HG03520 (cell line): ENCODE data around the gene CLHC1.
"Not testable (repeated sequence)": the region's sequence is repeated elsewhere in the genome, so short reads cannot be mapped to it uniquely, and the experiment has no call there.

Experiments used
- ATAC-seq: cut with Tn5 transposase; IDR thresholded peaks from one replicate; pipeline ENCODE4 v1.9.1; 2021; ENCODE audit warnings: mild to moderate bottlenecking, moderate library complexity; ENCODE audit not compliant: unreplicated experiment

The CLHC1 gene

DNA sequence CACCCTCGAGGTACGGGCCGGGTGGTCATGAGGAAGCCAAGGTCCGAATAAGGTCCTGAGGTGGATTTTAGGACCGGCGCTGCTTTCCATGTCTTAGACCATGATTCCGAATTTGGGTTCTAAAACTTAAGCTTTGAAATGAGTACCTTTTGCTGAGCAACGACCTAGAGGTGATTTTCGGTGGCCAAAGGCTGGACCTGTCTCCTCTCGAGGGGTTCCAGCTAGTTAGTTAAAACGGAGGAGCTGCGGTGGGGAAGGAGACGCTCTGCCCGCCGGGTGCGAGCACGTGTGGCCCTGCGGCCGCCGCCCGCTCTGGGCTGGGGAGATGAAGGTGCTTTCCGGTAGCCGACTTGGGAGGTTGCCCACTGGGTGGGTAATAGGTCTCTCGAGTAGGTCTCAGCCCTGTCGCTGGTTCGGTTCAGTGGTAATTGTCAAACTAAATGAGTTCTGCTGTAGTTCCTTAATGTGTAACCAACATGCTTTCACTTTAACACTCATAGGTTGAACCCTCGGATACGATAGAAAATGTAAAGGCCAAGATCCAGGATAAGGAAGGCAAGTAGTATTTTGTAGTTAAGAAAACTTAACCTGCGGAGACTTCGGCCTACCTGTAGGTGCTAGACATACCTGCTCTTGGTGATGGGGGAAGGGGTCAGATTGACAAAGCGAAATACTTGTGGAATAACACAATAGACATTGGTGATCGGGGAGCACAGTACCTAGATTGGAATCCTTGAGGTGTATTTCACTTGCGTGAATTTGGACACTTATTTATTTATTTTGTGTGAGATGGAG, 967 bp upstream of the CLHC1 start:
- ATAC-seq, result peak; percentile 14

DNA sequence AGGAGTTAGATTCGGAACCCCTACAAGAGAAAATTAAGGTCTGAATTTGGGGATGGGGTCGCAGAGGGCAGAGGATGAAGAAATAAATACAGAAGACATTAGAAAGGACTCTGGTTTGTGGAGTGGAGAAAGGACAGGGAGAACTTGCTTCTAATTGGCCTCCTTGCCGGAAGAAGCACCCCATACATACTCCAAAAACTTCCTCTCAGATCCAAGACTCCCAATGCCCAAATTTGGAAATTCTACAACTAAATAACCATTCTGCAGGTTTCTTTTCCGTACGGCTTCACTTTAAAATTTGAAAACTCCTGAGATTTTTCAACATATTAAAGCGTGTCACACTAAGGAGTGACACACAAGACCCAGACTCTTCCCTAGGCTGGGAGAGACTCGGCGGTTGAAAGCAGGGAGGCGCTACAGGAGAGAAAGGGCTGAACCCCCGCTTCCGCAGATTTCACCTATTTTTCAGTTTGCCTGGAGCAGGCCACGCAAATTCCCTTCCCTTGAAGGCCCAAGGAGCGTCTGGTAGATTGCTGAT, 478 bp downstream of the CLHC1 start:
- ATAC-seq, result no peak

DNA sequence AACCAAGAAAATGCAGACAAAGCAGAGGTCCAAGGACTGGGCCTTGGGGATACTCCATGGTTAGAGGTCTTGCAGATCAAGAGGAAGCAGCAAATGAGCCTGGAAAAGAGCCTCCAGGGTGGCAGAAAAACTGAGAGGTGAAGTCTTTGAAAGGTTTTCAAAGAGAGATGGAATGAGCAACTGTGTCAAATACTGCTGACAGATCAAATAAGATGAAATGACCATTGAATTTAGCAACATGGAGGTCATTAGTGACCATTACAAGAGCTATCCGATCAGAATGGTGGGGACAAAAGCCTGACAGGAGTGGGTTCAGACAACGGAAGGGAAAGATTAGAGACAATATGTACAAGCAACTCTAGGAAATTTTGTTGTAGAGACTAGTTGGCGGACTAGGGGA, 1.5 kb downstream of the CLHC1 start:
- ATAC-seq, result no peak

DNA sequence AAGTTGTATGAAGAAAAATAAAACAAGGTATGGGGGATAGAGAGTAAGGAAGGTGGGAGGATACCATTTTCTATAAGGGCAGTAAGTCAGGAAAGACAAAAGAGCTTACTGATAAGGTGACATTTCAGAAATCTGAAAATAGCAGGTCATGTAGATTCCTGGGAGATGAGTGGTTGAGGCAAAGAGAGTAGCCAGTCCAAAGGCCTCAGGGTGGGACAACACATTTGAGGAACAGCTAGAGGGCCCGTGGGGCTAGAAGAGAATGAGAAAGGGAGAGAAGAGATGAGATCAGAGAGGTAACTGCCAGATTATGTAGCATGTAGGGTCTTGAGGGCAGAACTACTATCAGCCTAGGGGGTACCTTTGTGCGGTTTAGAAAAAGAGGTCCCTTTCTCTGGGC, 2.9 kb downstream of the CLHC1 start:
- ATAC-seq, result no peak

DNA sequence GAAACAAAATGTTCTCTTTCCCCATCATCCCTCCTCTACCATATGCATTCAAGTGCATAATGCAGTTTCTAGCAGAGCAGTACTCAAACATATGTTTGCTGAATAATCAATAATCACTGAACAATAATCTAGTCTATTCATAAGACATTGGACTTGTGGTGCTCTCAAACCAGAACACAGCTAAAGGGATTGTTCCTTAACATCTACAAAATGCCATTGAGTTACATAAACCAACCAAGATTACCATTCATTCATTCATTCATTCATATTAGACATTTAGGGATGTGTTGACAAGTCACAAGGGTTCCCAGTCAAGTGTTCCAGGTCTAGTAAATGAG, 3.9 kb downstream of the CLHC1 start:
- no peak for ATAC-seq

DNA sequence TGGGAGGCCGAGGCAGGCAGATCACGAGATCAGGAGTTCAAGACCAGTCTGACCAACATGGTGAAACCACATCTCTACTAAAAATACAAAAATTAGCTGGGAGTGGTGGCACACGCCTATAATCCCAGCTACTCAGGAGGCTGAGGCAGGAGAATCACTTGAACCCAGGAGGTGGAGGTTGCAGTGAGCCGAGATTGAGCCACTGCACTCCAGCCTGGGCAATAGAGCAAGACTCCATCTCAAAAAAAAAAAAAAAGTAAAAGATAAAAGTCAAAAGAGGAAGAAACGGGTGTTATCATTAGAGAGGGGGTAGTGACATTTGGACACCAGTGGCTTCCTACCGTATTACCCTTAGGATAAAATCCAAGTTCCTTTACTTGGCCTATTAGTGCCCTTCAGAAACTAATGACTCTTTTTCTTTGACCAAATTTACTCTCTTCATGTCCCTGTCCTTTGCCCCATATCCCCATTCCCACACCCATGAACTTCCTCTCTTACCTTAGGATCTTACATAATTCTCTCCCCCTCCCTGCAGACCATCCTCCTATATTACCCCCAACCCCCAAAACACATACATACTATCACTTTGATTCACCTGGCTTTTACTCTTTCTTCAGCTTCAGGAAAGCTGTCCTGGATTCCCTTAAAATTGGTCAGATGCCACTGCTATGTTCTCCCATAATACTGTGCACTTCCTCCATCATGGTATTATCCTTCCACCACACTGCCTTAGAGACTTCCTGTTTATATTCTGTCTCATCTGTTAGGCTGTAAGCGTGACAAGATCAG, 4.5 kb downstream of the CLHC1 start:
- ATAC-seq, result not testable (repeated sequence)

DNA sequence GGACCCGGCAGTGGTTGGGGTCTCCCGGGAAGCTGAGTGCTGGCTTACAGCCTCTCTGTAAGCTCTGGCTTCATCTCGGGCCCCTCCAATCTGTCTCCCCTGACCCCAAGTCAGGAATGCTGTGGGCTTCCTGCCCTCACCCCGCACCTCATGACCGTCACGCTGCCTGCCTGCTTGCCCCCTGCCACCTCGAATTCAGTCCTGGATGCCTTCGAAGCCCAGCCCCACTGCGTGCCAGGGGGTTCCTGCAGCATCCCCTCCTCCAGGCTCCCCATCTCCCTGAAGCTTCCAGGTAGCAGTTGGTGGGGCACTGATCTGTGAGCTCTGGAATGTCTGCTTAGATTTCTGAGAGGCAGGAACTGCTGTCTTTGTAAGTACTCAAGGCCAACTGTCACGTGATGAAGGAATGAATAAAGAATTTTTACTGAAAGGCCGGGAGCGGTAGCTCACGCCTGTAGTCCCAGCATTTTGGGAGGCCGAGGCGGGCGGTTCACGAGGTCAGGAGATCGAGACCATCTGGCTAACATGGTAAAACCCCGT, 6.5 kb downstream of the CLHC1 start:
- no peak for ATAC-seq

DNA sequence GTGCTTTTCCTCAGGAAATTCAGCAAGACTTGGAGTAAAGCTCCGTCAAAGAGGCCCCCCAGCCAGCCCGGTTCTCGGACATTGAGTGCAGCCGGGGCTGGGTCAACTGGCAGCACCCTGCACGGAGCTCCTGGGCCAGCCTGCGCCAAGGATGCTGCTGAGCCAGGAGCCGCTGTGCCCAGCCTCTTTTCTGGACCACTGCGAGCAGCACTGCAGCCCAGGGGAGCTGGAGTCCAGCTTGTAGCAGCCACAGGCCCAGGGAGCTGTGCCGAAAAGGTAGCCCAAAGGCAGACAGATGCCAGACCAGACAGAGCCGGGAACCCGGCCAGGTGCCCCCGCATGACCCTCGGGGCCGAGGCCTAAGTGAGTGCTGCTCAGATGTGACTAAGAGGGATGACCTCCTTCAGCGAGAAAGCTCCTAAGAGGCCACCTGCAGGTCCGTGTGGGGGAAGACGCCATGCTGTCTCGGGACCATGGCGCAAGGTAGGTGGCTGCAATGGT, 7.3 kb downstream of the CLHC1 start:
- no peak for ATAC-seq

DNA sequence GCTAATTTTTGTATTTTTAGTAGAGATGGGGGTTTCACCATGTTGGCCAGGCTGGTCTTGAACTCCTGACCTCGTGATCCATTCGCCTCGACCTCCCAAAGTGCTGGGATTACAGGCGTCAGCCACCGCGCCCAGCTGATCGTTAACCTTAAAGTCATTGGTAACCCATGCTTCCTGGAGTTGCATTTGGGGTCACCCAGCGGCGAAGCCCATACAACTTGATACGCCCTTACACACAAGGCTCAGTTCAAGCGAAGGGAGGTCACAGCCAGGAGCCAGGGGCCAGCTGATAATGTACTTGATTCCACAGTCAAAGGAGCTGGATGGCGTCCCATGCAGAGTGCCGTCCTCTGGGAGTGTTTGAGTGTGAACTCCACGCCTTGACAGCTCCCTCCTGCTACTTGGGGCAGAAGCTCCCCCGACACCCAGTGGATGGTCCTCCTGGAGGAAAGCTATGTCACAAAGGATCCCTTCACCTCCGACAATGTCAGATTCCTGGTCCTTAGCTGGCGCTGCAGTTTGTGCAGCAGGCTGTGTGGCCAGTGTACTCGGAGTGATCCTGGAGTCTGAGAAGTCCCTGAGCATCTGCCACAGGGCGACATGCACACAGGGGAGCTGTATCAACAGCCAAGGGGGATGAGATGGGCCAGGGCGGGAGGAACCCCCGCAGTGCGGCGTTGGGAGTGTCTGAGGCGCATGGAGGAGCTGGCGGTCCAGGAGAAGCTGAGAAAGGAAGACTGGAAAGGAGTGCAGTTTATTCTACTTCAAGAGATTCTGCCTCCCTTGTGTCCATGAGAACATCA, 7.9 kb downstream of the CLHC1 start:
- ATAC-seq, result no peak

DNA sequence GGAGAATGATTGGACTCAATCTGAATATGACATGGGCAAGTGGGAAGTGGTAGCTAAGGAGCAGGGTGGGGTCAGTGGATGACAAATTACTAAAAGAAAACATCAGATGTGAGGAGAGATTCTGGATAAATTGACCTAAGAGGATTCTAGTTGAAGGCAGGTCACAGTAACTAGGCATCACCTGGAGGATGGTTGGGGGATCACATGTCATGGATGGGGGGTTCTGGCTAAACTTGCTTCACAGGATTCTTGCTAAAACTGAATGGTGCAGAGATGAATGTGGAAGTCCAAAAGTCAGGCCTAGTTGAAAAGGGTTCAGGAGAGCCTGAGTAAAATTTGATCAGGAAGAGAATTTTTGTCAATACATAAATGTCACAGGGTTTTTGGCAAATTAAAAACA, 18.3 kb downstream of the CLHC1 start:
- ATAC-seq, result no peak

DNA sequence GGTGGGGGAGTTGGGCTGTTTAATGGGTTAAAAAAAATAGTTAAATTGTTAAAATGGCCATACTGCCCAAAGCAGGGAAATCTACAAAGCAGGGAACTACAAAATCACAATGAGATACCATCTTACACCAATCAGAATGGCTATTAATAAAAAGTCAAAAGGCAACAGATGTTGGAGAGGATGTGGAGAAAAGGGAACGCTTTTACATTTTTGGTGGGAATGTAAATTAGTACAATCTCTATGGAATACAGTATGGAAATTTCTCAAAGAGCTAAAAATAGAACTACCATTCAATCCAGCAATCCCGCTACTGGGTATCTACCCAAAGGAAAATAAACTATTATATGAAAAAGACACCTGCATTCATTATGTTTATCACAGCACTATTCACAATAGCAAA, 27.1 kb downstream of the CLHC1 start:
- no peak for ATAC-seq

DNA sequence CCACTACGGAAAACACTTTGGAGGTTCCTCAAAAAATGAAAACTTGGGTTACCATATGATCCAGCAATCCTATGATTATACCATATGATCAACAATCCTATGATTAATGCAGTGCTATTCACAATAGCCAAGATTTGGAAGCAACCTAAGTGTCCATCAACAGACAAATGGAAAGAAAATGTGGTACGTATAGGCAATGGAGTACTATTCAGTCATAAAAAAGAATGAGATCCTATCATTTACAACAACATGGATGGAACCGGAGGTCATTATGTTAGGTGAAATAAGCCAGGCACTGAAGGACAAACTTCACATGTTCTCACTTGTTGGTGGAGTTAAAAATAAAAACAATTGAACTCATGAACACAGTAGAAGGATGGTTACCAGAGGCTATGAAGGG, 27.6 kb downstream of the CLHC1 start:
- ATAC-seq, result no peak

DNA sequence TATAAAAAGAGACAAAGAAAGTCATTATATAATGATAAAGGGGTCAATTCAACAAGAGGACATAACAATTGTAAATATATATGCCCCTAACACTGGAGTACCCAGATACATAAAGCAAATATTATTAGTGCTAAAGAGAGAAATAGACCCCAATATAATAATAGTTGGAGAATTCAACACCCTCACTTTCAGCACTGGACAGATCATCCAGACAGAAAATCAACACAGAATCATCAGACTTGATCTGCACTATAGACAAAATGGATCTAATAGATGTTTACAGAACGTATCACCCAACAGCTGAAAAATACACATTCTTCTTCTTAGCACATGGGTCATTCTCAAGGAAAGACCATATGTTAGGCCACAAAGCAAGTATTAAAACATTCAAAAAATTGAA, 31.7 kb downstream of the CLHC1 start:
- ATAC-seq, result no peak

DNA sequence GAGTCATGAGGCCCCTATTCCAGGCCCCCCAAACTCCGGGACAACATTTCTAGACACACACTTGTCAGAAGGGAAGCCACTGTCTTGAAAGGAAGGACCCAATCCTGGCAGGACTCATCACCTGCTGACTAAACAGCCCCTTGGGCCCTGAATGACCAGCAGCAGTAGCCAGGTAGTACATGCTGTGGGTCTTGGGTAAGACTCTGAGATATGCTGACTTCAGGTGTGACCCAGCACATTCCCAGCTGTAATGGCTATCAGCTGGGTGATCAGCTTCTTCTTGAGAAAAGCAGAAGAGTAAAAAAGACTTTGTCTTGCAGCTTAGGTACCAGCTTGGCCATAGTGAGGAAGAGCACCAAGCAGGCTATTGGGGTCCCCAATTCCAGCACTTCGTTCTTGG, 35.6 kb downstream of the CLHC1 start:
- ATAC-seq, result no peak

DNA sequence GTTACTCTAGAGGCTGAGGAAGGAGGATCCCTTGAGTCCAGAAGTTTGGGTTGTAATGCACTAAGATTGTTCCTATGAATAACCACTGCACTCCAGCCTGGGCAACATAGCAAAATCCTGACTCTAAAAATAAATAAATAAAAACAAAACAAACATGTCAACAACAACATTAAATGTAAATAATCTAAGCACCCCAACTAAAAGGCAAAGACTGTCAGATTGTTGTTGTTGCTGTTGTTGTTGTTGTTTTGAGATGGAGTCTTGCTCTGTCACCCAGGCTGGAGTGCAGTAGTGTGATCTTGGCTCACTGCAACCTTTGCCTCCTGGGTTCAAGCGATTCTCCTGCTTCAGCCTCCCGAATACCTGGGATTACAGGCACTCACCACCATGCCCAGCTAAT, 40.2 kb downstream of the CLHC1 start:
- not testable (repeated sequence) for ATAC-seq

DNA sequence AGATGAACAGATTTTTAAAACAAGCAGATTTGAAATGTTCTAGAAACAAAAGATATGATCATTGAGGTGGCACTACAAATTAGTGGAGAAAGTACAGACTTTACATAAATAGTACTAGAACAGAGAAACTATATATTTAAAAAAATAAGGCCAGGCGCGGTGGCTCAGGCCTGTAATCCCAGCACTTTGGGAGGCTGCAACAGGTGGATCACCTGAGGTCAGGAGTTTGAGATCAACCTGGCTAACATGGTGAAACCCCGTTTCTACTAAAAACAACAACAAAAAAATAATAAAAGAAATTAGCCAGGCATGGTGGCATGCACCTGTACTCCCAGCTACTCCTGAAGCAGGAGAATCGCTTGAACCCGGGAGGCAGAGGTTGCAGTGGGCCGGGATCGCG, 45.3 kb downstream of the CLHC1 start:
- ATAC-seq, result not testable (repeated sequence)

DNA sequence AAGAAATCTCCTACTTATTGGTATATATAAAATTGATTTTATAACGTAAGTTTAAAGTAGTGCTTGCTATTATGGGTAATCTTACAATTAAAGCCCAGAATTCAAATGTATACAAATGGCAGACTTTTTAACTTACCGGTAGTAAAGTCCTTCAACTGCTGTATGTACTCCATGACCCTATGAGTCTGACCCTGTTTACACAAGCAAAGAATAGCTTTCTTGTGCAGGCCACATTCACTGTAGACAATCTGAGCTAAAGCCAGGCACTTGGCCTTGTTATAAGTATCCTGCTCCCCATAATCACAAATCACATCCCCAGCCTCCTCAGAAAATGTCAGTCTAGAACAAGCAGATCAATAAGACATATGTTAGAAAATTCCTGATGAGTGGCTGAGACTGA, 51.7 kb downstream of the CLHC1 start:
- ATAC-seq, result no peak

DNA sequence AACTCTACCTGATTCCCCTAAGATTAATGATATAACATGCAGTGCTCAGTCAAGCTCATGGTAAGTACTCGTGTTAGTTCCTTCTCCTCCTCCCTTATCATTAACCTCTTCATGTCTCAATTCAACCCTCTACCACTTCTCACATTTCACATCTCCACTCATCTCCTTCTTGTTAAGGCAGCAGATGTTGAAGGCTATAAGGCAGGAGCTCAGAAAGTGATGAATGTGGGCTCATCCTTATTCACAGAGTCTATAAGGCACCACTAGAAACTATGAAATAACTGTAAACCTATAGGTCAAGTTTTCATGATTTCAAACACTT, 56.0 kb downstream of the CLHC1 start:
- no peak for ATAC-seq

DNA sequence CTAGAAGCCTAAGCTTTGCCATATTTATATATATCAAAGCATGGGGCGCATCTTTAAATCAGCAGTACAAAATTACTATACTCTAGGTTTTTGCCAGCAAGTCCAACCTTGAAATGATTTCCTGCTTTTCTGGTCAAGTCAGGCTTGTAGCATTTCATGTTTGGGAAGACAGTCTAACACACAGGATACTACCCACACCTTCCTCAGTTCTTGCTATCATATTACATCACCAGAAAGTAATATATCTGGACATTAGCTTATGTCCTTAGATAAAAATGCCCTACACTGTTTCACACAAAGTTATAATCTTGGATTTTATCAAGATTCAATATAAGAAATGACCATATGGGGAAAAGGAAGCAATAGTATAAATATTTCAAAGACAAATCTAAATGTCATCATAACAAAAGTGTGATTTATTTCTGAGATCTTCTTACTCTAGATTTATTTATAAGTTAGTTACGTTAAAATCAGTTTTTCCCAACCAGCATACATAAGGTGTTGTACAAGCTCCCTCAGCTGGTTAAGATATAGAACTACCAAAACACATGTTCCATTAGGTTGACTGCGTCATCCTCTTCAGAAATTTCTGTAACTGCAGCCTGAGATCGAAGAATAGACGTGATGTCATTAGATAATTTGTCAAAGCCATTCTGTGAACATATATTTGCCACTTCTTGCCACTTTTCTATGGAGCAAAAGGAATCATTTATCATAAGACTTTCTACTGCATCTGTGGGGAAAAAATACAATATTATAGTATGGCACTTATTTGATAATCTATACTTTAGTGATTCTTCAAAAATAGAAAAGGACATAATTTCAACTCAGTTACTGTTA, 56.6 kb downstream of the CLHC1 start:
- ATAC-seq, result peak; percentile 69

DNA sequence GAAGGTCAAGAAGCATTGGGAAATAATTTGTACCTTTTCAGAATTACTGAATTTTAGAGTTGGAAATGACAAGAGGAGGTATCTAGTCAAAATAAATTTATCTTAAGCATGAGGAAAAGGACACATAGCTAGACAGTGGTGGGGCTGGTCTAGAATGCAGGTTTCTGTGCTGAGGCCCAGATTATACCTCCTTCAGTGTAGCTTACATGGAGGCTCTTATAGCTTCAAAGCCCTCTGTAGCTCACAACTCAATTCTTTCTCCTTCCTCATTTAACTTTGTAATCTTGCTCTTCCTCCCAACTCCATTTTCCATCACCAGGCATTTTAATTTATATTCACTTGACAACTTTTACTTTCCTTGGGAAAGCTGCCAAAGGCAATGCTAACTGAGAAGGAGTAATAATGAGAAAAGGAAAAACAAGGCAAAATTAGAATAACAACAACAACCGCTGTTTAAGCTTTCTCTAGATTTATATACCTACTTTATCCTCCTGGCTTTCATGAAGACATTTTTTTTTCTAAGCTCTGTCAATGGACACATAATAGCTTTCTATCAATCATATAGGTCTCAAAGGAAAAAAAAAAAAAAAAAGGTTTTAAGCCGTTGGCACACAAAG, 58.5 kb downstream of the CLHC1 start:
- ATAC-seq, result no peak
